IPS-NIHi7 (cell line): ENCODE results near the gene DNAJC30.
A peak's percentile ranks its signal among the peaks of the same experiment; 100 is the strongest.

Experiments
- DNase-seq: peaks from one replicate; pipeline ENCODE4 v3.0.0; 2012; ENCODE audit warnings: mixed read lengths; ENCODE audit errors: extremely low spot score

DNAJC30 gene

GRCh38 chr7:73708961-73709549, 25.8 kb upstream of the DNAJC30 start:
- DNase-seq = no peak

DNA sequence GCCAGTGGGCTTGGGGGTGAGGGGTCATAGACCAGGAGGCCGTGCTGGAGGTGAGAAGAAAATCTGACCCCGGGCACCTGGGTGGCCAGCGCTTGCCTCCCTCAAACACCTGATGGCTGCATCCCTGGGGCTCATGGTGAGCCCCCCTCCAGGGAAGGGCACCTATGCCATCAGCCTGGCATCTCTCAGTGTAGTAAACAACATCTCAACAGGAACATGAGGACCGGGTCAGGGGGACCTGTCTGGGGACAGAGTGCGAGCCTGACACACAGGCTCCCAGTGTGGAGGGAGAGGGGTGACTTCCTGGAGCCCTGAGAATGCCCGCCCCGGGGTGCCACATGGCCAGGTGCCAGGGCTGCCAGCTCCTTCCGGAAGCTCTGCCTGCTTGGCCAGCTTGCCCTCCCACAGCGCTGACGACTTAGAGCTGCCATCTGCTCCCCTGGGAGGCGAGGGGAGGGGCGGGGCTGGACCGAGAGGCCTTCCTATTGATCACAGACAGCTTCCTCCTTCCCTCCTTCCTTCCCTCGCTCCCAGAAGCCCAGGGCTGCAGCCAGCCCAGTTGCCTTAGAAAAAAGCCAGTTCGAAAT, 23.9 kb upstream of the DNAJC30 start:
- DNase-seq = no peak

DNA sequence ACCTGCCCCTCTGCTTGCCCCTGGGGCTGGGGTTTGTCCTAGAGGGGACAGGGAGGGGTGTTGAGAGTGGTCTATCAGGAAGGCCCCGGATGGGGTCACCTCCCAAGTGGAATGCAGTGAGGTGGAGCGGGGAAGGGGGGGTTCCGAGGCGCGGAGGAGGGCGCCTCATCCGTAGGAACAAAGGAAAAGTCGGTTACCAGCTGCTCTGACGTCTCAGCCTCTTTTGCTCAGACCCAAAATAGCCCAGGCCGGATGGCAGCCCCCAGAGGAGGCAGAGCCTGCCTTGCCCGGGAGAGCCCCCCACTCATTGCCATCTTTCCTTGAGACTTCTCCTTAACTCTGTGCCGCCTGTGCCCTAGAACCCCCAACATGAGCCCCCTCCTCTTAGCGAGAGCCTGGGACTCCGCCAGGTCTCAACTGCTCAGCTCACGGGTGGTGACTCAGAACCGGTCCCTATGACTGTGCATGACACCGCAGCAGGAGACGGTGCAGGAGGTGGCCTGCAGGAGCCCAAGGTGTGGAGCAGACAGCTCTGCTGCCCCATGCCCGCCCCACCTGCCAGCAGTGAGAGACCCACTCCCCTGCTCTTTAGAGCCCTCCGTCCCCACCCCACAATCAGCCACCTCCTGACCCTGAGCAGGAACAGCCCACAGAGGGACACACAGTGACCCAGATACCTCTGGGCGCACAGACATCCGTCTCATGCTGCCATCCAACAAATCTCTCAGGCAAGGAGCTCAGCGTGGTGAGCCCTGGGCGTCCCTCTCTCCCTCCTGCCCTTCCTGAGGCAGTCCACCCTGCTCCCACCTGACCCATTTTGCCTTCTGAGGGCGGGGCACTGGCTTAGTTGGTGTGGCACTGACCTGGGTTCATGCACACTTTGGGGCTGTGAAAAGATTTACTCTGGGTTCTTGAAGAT, 23.1 kb upstream of the DNAJC30 start:
- no peak for DNase-seq

- DNase-seq = no peak
Measured at GRCh38 chr7:73705551-73705920, 22.3 kb upstream of the DNAJC30 start.

DNA sequence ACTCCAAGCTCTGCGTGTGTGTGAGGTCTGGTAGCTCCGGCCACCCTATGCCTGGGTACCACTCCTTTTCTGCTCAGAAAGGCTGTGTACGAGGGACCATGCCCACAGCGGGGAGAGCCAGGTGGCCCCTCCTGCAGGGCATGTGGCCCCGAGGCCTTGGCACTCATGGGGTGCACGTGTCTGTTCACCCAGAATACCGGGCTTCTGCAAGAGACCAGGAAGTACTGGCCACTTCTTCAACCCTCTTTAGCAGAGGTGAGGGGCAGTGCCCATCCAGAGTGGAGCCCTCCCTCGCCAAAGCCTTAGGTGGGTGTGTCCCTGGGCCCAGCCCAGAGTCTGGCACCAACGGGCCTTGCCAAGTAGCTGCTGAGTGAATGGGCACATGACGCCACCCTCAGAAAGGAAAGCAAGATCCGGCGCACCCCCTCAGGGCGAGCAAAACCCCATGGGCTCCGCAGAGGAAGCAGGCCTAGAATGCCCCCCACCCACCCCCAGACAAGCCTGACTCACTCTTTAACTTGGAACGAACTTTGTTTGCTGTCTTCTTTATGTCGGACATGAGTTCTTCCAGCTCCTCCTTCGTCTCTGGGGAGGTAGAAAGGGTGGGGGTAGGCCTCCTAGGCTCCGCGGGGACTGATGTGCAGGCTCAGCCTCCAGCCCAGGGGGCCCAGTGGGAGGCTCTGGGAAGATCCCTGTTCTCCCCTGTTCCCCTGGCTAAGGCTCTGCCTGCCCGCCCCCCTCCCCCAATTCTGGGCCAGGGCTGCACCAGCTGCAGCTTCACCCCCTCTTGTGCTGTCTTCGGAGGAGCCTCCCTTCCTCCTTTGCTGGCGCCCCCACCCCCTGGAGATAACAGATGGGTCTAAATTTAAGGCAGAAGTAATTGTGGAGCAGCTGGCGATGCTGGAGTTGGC, 21.6 kb upstream of the DNAJC30 start:
- DNase-seq = no peak

GRCh38 chr7:73703757-73704639, 20.7 kb upstream of the DNAJC30 start:
- peak; percentile 94 for DNase-seq

GRCh38 chr7:73703225-73703624, 20.0 kb upstream of the DNAJC30 start:
- DNase-seq = no peak

DNA sequence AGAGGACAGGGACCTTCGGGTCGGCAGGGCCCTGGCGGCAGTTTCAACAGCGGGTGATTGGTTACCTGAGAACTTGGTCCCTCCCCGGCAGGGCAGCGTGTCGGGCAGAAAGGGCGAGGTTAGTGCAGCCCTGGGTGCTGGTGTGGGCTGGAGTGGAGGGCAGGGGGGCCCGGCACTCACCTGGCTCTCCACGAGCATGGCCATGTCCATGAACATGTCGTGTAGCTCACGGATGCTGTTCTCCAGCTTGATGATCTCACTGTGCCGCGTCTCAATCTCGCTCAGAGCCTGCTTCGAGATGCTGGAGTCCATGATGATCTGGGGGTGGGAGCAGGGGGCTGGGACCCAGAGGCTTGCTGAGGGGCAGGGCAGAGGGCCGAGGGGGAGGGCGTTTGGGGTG, 19.4 kb upstream of the DNAJC30 start:
- no peak for DNase-seq

DNA sequence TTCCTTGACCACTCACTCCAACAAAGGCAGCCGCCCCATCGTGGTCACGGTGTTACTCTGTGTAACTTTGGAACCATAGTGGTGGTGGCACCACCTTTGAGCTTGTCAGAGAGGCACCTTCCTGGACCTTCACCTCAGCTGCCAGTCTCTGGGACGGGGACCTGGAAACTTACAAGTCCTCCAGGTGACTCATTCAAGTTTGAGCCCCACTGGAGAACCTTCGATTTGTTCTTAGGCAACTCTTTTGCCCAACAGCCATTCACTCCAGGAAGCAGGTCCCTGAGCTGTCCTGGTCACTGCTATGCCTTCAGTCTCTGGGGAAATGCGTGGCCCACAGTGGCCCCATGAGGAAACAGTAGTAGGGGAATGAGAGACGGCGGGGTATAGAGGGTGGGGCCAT, 19.0 kb upstream of the DNAJC30 start:
- DNase-seq = no peak

GRCh38 chr7:73701357-73701995, 18.2 kb upstream of the DNAJC30 start:
- DNase-seq = peak; percentile 91

DNA sequence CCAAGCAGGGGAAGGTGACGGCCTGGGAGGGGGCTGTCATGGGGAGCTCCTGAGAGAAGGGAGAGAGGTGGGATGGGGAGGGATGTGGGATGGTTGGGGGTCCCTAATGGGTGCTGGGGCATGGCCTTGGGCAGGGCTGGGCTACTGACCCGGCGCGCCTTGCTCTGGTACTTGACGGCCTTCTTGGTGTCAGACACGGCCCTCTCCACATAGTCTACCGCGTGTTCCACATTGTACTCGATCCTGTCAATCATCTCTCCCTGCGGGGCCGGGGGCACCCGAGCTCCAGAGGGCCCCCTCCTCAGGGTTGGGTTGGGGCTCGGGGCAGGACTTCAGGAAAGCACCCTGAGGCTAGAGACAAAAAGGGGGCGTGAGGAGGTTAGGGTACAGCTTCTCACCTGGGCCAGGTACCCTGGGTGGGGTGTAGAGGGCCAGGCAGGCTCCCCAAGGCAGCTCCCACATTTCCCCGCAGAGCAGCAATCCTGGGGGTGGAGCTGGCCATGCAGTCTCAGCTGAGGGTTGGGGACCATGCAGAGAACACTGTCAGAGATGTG, 17.4 kb upstream of the DNAJC30 start:
- no peak for DNase-seq

DNA sequence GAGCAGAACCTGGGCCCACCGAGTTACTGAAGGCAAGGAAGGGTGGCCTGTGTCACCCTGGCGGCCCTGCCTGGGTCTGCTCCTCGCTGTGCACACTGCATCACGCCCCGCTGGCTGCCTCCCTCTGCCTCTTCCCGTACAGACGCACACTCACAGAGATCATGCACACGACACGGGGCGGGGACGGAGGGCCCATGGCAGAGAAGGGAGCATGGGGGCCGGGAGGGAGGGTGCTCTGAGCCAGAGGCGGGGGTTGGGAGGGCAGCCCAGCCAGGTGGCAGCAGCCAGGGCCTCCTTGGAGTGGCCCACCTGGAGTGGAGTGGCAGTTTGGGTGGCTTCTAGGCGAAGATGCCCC, 16.8 kb upstream of the DNAJC30 start:
- no peak for DNase-seq

GRCh38 chr7:73699370-73700068, 16.3 kb upstream of the DNAJC30 start:
- no peak for DNase-seq

- DNase-seq = no peak
Measured at GRCh38 chr7:73698410-73698809, 15.2 kb upstream of the DNAJC30 start.

DNA sequence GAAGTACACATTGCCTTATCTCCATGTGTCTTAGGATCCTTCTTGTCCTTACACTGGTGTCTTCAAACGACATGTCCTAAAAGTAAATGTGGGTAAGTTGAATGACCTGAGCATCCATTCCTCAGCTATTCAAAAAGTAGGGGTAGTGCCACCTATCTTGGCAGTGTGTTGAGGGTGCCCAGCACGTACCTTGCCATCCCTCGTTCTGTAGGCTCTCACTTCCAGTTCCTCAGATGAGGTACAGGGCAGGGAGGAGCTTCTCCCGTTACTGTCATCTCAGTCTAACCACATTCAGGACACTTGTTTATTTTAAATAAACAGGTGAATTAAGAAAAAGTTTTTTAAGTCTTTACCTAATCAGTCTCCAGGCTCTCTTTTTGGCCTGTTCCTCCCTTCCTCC, 13.1 kb upstream of the DNAJC30 start:
- no peak for DNase-seq

DNA sequence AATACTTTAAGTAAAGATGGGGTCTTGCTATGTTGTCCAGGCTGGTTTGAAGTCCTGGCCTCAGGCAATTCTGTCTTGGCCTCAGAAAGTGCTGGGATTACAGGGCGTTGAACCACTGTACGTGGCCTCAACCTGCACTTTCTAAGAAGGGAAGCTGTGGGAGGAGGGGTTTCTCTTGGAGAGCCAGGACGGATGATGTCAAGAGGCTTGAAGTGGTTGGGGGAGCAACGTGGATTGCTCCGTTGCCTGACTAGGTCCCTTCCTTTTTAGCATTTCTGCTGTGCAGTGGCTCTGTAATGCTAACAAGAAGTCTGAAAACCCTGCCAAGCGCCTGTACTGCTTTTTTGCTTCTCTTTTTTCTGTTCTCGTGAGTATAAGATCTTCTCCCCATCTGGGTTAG, 7.4 kb upstream of the DNAJC30 start:
- no peak for DNase-seq

GRCh38 chr7:73688288-73688687, 5.0 kb upstream of the DNAJC30 start:
- DNase-seq = no peak

DNA sequence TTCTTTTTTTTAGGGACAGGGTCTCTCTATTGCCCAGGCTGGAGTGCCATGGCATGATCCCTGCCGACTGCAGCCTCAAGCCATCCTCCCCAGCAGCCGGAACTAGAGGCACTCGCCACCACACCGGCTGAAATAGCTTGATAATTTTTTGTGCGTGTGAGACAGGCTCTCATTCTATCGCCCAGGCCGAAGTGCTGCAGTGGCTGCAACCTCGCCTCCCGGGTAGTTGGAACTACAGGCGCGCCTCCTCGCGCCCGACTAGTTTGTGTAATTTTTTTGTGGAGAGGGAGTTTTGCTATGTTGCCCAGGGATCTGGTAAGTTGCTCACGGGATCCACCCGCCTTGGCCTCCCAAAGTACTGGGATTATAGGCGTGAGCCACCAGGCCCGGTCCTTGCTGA, 2.1 kb upstream of the DNAJC30 start:
- DNase-seq = no peak

DNA sequence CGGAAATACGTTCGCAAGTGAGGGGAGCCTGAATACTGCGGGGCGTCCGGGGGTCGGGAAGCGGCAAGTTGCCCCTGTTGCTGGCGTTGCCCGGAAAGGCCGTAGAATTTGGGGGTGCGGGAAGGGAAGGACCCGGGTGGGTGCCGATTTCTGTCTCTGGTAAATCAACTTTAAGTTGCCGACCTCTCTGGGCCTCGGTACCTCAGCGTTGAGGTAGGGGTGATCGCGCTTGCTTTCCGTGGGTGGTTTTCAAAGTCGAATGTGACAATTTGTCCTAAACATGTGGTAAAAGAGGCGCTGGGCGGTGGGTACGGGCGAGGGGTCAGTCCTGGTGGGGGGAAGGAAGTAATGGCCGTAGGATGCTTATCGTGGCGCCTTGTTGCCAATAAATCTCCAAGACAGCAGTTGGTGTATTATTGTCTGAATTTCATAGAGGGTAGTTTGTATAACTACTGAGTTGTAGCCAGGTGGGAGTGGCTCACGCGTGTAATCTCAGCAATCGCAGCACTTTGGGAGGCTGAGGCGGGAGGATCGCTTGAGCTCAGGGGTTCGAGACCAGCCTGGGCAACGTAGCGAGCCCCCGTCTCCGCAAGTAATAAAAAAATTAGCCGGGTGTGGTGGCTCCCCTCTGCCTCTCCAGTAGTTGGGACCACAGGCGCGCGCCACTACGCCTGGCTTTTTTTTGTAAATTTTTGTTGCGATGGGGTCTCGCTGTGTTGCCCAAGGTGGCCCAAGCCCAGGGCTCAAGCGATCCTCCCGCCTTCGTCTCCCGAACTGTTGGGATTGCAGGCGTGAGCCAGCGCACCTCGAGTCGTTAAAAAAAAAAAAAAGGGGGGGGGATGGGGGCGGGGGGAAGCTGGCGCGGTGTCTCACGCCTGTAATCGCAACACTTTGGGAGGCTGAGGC, 788 bp upstream of the DNAJC30 start:
- no peak for DNase-seq
